Measurements from ENCODE around the gene ANAPC7.

GRCh38 chr12:110333201-110333600 is 70.3 kb downstream of the ANAPC7 start:
- no peak for TF ChIP-seq CREB1 (IDR thresholded peaks at IDR 0.05; ENCODE audit: low read depth)
- TF ChIP-seq EP300 (IDR thresholded peaks at IDR 0.05; ENCODE audit: borderline replicate concordance) = no peak
- no peak for TF ChIP-seq CEBPB (IDR thresholded peaks at IDR 0.05)
- no peak for TF ChIP-seq YY1 (IDR thresholded peaks at IDR 0.05; ENCODE audit: low read depth)
- no peak for TF ChIP-seq MAX (IDR thresholded peaks at IDR 0.05)
- no peak for TF ChIP-seq FOXM1 (IDR thresholded peaks at IDR 0.05; ENCODE audit: borderline replicate concordance, low read depth)
- TF ChIP-seq REST (IDR thresholded peaks at IDR 0.05; ENCODE audit: low read depth) = no peak
- TF ChIP-seq RAD21 (IDR thresholded peaks at IDR 0.05; ENCODE audit: low read depth) = no peak
